Sigmoid colon (tissue), 4 donors: ENCODE measurements around the gene GOLGA5.

Experiments used
- CTCF ChIP-seq, 4 experiments: fragments of 450-650 bp in 3 of 4; fragments of 200-600 bp in 1 of 4; IDR thresholded peaks; one replicate each; pipeline ENCODE4 v1.5.1; 2016 to 2019; ENCODE audit warnings: antibody characterized with exemption in 4 of 4, mild to moderate bottlenecking in 3 of 4, moderate library complexity in 2 of 4
- POLR2A ChIP-seq, 2 donors: fragments of 450-650 bp; IDR thresholded peaks; one replicate each; pipeline ENCODE4 v1.6.1; 2016; ENCODE audit warnings: antibody characterized with exemption in 2 of 2, mild to moderate bottlenecking in 2 of 2, moderate library complexity in 2 of 2
- POLR2AphosphoS5 ChIP-seq, 4 donors: sonication (generic); formaldehyde crosslinking; IDR thresholded peaks; one replicate each; pipeline ENCODE4 v1.6.1; 2017; ENCODE audit warnings: antibody characterized with exemption in 4 of 4

GRCh38 chr14:92800012-92800411 lies 5.9 kb downstream of the GOLGA5 start:
- TF ChIP-seq POLR2AphosphoS5 (IDR thresholded peaks at IDR 0.05) (no peak), POLR2A (IDR thresholded peaks at IDR 0.05) (no peak), CTCF (IDR thresholded peaks at IDR 0.05) (no peak)
